ENCODE data around the gene NELL2.

The NELL2 gene

DNA sequence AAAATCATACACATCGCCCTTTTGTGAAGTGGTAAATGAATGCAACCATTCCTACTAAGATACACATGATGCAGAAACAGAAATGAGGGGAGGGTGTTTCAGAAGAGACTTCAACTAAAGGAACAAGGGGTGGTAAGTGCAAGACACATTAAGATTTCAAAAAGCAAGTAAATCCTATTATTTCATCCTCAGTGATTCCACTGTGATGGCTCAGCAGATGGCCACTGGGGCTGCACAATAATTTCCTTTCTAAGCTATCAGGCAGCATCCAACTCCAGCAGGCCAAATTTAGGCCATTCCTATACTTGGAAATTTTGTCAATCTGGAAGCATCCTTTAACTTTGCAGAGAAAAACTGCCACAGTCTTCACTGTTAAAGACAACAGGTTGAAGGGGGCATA, 272.4 kb downstream of the NELL2 start:
- DNase-seq = no peak

GRCh38 chr12:44592626-44593025, 283.5 kb downstream of the NELL2 start:
- DNase-seq = no peak

GRCh38 chr12:44589697-44590096, 286.4 kb downstream of the NELL2 start:
- no peak for DNase-seq

GRCh38 chr12:44588651-44589050, 287.5 kb downstream of the NELL2 start:
- no peak for DNase-seq

DNA sequence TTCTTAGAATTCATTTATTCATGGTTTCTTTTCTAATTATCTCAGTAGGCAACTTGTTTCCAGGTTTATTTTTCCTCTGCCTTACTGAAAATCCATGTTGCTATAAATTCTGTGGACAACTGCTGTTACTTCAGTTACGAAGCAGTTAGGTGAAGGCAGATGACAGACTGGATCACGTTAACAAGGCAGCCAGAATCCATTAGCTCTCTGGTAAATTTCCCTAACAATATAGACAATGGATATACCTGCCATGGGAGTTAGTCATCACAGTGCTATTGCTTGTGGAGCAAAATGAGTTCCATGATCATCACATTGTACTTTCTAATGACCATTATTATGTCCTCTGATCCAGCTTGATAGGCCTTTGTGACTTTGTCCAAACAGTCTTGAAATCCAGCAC, 291.5 kb downstream of the NELL2 start:
- DNase-seq = no peak

DNA sequence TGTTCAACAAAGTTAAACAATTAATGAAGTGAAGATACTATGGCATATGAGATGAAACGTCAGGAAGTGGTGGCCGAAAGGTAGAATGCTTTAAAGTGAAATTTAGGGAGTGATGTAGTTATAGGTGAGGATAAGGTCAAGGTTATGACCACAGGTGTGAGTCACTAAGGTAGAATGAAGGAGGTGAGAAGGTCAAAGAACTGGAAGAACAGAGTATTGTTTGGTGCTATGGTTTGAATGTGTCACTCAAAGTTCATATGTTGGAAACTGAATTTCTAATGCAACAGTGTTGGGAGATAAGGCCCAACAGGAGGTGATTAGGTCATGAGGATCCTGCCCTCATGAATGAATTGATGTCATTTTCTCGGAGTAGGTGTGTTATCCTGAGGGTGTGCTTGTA, 293.6 kb downstream of the NELL2 start:
- no peak for DNase-seq

DNA sequence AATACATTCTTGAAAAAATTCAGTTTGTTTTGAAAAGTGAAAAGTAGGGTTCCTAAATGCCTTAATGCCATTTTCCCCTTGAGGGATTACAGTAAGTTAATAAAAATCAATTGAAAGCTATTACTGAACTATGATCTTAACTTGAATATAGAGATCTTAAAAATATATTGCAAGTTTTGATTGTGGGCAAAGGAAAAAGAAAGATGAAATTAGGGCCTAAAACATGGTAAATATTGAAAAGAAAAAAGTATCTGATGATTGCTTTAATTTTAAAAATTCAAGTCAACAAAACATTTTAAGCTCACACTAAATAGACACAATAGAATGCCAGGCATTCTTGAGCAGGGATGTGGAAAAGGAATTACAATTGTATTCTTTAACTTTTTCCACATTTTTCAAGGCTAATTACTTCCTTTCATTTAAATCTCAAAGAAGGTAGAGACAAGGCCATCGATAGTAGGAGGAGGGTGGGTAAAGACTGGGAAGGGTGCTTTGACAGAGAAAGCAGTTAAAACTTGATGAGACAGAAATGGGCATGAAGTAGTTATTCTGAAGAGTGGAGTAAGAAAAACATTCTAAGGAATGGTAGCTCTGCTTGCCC, 294.4 kb downstream of the NELL2 start:
- no peak for DNase-seq

GRCh38 chr12:44574586-44574985, 301.5 kb downstream of the NELL2 start:
- no peak for DNase-seq

DNA sequence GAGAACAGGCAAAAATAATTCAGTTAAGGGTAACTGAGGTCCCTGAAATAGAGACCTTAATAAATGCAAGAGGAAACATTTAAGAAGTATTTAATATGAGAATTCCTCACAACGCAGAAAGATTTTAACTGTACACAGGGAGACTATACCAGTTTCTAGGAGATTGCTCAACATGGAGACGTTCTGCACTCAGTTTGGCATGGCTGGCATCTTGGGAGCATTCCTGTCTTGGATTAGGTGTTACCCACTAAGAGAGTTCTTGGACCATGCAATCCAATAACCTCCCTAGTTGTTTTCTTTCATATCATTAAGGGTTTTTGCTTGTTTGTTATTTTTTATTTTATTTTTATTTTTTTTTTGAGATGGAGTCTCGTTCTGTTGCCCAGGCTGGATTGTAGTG, 302.4 kb downstream of the NELL2 start:
- DNase-seq = no peak

- DNase-seq = no peak
Measured at GRCh38 chr12:44571006-44571550, 305.0 kb downstream of the NELL2 start.

DNA sequence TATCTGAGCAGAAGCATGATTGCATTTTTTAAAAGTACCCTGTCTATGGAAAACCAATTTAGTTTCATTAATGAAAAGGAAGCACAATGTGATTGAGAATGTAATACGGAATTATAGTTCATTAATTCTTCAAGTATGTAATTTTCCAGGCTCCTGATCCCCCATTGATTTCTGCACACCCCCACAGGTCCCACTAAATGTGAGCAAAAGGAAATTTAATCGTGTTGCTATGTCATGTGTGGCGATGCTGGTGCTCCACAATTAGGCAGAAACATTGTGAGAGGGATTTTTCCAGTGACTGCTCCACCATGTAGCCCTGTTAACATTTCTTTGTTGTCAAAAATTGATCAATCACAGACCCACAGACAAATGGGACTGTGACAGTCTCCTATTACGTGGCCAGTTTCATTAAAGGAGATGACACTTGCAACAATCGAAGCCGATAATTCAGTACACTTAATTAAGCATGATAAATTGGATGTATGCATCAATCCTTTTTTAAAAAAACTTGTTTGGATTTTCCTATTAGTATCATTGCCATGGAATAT, 306.0 kb downstream of the NELL2 start:
- DNase-seq = no peak

GRCh38 chr12:44565163-44565562, 311.0 kb downstream of the NELL2 start:
- DNase-seq = no peak

GRCh38 chr12:44563486-44563885, 312.6 kb downstream of the NELL2 start:
- no peak for DNase-seq

DNA sequence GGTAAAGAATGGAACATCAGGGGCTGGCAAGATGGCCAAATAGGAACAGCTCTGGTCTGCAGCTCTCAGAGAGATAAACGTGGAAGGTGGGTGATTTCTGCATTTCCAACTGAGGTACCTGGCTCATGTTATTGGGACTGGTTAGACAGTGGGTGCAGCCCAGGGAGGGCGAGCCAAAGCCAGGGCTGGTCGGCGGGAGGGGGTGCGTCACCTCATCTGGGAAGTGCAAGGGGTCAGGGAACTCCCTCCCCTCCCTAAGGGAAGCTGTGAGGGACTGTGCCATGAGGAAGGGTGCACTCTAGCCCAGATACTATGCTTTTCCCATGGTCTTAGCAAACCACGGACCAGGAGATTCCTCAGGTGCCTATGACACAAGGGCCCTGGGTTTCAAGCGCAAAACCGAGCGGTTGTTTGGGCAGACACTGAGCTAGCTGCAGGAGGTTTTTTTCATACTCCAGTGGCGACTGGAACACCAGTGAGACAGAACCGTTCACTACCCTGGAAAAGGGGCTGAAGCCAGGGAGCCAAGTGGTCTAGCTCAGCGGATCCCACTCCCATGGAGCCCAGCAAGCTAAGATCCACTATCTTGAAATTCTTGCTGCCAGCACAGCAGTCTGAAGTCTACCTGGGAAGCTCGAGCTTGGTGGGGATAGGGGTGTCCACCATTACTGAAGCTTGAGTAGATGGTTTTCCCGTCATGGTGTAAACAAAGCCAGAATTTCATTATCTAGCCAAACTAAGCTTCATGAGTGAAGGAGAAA, 317.6 kb downstream of the NELL2 start:
- DNase-seq = no peak

- no peak for DNase-seq
Measured at GRCh38 chr12:44555454-44555853, 320.7 kb downstream of the NELL2 start.

GRCh38 chr12:44551631-44552030, 324.5 kb downstream of the NELL2 start:
- DNase-seq = no peak

GRCh38 chr12:44550377-44550776, 325.7 kb downstream of the NELL2 start:
- no peak for DNase-seq

- no peak for DNase-seq
Measured at GRCh38 chr12:44546060-44546459, 330.1 kb downstream of the NELL2 start.

DNA sequence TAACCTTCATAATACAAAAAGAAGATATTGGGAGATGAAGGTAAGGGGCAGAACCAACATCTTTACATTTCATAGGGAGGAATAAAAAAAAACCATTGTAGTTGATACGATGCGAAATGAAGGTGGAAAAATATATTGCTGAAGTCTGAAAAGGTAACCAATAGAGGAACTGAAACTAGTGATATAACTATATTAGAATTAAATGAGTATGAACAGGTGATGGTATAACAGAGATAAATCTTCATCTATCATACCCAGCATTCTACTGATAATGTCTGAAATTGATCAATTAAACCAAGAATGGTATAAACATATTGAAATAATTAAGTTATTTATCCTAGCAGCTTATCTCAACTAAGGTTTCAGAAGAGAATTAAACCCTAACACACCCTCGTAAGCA, 332.1 kb downstream of the NELL2 start:
- DNase-seq = no peak

DNA sequence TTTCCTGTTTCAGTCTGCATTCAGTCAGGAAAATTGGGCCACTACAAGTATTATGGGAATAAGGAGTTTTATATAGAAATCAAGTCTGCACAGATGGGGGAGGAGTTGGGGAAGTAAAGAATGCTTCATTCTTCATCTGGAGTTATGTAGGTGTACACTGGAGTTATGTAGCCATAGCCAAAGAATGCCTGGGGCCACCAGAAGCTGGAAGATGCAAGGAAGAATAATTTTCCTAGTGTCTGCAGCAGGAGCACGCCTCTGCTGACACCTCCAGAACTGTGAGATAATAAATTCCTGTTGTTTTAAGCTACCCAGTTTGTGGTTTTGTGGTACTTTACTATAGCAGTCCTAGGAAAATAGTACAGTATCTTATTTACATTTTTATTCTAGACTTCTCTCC, 333.4 kb downstream of the NELL2 start:
- no peak for DNase-seq

DNA sequence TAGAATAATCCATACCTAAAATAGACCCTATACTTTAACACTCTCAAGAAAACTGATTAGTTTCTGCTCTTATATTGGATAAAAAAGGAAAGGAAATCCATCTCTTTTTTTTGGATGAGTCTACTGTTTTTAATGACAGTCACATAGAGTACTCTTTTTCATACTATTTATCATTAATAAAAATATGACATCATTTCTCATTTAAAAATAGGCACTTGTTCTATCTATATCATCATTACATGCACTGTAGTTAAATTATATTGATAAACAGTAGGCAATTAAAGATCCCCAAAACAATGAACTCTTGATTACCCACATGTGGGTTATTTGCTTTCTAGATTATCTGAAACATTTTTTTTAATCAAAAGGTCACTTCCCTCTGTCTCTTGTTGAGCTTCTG, 338.8 kb downstream of the NELL2 start:
- DNase-seq = no peak

- no peak for DNase-seq
Measured at GRCh38 chr12:44532940-44533339, 343.2 kb downstream of the NELL2 start.

DNA sequence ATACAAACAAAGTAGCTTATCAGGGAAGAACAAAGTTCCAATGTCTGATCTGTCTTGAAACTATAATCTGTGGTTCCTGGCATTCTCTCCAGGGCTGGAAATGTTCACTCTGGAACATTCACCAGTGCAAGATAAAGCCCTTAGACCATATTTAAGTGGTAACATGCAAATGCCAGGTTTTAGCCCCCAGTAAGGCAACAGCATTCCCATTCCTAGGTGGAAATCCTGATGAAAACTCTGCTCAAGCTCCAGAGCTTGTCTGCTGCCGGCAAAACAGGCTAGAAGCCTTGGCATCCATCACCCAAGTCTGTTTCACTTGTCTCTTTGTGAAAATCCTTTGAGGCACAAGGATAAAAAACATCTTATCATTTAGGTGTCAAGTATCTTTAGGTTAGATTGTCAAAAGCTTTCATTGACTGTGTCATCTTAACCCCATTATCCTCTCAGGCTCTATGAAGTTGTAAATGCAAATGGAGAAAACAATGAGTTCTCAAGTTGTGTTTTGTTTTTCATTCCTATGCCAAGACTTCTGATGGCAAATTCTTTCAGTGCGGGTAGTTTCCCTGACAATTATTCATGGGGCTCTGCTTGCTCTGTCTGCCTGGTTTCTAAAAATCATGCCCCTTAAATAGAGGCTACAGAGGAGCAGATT, 344.7 kb downstream of the NELL2 start:
- DNase-seq = no peak

Data from activated gamma-delta T cell (primary cell).